NCI-H526 treated with DMSO at 0.1 percent for 48 hours (cell line): Measurements from ENCODE around the gene SECTM1.

ENCODE experiments used
- DNase-seq: peaks from one replicate; lab custom pipeline; 2025; lab: John Stamatoyannopoulos, UW

Gene SECTM1

DNA sequence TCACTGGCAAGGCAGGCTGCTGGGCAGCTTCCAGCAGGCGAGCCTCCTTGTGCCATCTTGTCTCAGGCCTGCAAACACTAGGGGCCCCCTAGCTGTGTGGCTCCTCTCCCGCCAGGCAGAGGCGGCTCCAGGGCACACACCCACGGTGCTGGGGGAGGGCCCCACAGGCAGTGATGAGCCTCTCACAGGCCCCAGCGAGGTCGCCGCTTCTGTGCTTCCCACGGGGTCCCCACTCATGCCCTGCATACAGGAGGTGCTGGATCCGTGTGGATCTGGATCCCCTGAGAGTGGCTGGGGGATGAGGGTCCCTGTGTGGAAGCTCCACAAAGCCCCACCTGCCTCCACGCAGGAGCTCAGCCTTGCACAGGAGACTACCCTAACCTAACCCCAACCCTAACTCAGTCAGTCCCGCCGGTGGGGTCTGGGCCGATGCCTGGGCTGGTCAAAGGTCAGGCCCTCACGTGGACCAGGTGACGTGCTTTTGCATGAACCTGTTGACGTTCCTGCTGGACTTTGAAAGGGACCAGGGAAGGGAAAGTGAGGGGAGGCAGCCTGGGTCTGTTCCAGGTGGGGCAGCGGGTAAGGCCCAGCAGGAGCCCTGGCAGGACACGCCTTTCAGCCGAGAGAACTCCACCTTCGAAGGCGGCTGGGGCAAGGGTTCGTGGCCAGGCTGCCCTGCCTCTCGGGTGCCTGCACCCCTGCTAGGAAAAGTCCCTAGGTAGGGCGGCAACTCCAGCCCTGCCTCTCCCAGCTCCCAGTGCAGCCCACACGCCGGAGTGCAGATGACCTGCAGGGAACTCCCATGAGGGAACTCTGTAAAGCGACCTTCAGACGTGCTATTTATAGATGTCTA is 5.2 kb downstream of the SECTM1 start:
- no peak for DNase-seq

DNA sequence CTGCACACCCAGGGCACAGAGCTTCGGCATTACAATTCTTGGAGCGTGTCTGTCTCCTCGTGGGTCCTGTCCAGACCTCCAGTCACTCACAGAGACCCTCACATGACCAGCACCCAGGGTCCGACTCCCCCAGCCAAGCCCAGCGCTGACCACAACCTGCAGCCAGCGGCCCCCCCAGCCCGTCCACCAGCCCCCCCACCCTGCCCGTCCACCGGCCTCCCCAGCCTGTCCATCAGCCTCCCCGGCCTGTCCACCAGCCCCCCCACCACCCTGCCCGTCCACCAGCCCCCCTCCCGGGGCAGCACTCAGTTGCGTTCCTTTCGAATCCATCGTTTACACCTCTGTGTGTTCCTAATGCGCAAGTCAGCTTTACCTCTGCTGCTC is 5.8 kb downstream of the SECTM1 start:
- DNase-seq = no peak

DNA sequence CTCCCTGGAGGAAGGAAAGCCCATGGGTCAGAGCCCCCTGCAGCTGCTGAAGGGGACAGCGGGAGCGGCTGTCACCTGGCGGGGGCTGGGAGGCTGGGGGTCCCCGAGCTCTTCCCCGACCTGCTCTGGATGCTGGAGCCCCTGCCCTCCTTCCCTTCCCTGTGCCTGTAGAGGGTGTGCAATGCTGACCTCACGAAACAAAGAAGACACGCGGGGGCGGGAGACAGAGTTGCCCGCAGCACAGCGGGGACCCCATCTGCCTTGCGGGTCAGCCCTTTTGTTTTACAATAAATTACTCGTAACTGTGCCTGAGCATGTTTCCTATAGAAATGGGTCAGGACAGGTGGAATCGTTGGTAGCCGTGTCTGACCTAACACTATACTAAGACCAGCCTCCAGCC is 6.3 kb downstream of the SECTM1 start:
- DNase-seq = no peak

DNA sequence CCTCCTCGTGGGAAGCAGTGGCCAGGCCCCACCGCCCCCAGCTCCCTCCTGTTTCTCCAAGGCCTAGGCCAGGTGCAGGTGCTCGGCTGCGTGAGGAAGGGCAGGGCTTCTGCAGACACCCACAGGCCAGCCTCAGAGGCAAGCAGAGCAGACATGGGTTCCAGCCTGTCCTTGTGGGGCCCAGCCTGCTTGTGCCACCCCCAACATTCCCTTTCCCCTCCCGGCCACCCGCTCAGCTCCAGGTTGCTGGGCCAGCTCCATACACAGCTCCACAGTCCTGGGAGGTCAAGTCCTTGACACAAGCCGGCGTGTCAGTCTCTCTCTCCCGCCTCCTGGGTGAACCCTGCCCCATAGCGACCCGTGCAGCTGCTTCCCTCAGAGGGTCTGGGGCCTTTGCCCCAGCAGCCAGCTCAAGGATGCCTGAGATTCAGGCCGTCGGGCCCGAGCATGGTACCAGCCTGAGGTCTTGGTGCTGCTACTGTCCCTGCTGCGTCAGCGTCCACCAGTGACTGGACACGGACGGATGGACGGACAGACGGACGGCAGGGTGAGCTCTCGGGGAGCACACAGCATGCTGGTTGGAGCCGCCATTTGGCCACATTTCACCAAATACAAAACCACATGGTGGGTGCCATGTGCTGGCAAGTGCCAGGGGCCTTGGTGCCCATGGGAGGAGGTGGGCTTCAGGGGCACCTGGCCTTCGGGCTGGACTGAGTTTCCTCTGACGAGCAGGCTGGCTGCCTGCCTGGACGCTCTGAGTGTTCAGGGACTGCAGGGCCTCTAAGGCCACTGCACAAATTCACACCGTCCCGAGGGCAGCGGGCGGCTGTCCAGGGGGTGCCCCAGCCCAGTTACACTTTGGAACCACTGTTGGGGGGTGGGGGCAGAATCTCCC is 8.0 kb downstream of the SECTM1 start:
- DNase-seq = no peak

DNA sequence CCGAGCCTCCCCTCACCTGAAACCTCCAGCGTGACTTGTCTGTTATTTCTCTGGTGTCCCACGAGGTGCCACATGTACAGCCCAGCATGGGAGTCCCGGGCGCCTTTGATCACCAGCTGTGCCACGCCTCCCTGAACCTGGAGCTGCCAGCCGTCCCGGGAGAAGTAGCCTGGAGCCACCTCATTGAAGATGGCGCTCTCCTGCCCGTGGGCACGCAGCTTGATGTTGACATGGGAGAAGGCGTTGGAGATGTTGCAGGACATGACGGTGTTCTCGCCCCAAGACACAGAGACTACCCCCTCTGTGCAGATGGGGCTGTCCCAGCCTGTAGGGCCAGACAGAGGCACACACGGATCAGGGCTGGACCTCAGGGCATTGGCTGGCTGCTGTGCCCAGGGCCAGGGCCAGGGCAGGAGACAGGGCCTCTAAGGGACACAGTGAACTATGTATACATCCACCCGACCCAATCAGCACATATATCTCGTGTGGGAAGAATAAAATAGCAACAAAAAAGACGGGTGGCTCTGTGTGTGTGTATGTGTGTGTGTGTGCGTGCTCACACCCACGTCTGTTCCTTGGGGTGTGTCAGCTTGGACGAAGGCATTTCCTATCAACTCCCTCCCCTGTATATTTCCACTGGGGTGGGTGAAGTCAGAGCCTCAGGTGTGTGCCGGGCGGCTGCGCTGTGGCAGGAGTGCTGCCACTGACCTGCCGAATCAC is 8.8 kb downstream of the SECTM1 start:
- no peak for DNase-seq

DNA sequence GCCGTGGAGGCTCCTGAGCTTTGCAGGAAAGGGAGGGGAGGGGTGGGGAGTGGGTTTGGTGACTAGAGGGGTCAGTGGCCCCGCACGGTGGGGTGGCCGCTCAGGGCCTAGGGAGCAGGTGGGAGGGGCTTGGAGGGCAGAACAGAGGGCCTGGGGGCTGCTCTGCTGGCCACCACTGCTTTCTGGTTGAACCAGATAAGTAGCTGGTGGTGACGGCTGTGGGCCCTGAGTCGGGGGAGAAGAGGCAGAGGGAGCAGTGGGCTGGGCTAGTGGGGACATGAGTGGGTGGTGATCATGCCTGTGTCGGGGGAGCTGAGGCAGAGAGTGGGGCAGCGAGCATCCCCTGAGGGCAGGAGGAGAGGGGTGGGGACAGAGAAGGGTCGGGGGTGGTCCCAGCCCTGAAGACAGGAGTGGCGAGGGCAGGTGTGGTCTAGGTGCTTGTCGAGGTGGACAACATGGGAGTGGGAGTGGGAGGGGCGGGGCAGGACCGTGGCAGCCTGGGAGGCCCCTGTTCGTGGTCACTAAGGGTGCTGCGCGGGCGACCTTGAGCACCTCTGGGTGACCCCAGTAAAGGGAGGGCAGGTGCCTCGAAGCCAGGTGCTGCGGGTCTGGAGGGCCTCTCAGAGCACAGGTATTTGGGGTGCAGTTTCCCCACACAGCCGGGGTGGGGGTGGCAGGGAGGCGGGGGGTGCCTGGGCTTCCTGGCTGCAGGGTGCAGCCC is 9.9 kb downstream of the SECTM1 start:
- DNase-seq = no peak

DNA sequence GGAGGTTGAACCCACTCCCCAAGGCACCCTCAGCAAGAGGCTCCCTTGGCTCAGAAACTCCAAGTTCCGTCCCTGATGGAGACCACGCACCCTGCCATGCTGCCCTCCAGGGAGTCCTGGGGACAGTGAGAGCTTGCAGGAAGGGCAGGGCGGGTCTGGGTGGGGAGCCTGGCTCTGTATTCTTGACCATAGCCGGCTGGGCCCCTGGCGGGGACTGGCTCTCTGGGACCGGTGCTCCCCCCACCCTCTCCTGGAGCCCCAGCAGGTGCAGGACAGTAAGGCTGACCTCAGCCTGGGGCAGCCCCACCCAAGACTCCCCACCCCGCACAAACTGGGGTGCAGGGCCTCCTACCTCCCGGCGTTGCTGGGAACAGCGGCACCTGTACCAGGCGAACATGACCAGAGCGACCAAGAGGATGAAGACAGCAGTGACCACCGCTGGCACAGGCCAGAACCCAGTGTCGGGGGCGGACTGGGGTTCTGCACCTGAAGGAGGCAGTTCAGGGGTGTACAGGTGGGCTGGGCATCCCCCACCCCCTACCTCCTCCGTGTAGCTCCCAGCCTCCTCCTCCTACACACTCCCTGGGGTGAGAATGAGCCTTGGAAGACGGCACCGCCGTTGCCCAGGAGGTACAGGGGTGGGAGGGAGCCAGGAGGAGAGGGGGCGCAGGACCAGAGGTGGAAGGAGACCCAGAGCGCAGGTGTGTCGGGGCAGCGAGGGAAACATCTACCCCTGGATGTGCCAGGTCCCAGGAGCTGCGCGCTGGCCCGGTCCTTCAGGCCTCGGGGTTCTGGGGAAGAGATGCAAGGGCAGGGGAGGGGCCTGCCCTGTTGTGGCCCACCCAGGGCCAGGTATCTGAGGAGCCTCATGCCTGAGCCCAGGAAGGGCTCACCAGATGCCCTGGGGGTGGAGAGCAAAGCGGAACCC is 10.8 kb downstream of the SECTM1 start:
- DNase-seq = no peak

DNA sequence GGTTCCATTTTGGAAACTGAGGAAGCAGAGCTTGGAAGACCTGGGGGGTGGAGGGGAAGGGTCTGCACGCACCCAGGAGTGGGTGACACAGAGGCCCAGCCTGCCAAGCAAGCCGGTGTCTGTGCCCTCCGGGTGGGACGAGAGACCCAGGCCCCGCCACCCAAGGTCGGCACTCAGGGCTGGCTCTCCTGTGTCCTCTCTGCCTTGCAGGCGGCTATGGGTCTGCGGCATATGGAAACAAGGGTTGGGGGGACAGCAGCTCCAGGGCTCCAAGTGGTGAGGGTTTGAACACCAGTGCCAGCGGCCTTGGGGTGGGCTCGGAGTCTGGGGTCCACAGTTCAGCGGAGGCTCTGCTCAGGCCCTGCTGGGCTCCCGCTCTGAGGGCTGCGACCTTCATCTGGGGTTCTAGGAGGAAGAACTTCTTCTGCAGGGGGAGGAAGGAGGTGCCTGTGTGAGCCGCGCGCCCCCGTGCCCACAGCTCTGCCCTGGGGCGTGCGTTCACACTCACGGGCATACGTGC is 11.6 kb downstream of the SECTM1 start:
- no peak for DNase-seq

DNA sequence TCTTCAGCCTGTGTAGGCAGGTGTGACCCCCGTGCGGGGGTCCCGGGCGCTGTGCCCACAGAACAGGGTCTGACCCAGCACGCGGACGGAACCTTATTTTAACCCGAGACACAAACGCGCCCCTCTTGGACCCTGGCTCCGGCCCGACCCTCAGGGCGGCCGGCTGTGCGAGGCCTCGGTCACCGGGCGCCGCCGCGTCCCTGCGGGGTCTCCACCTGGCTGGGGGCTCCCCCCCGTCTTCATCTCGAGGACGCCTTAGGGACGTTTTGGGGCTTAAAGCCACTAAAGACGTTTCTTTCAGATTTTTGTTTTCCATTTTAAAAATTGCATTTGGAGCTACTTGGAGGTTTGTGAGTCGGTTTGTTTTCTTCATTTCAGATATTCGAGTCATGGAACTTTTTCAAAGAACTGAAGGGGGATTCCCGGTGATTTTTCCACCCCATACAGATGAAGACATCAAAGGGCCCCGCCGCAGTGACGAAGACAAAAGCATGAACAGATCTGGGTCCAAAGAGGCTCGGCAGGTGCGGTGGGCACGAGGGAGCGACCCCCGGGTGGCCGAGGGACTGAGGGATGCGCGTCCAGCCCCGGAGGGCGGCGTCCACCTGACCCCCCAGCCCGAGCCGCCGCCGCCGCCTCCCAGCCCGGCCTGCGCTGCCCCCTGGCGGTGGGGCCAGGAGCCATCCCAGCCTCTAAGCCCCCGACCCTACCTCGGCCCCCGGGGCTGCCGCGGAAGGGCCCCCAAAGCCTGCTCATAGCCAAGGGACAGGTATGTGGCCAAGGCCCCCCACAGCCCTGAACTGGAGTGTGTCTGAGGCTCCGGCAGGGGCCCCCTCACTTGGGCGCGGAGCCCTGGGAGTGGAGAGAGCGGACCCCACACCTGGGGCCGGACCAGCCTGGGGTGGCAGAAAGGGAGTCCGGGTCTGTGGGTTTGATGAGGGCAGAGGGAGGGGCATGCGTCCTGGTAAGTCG is 12.3 kb downstream of the SECTM1 start:
- DNase-seq = no peak

DNA sequence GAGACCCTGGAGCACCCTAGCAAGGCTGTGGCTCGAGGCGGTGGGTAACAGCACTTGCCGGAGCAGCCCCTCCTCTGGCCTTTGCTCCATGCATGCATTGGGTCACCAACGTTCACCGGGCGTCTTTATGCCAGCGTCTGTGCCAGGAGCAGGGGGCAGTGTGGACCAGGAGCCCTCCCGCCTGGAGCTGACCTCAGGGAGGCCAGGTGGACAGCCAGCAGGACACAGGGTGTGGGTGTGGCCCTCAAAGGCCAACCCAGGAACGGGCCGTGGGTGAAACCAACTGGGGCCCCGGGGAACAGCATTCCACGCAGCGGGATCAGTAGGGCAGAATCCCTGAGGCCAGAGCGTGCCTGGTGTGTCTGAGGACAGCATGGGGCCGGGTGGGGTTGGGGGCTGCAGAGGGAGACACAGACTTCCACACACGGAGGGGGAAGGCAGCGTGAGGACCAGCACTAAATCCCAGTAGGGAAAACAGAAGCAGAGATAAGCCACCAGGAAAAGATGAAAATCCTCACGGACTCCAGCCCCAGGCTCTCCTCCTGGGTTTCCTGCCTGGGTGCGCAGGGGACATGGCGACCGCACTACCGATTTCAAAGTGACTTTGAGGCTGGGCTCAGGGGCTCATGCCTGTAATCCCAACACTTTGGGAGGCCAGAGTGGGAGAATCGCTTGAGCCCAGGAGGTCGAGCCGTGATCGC is 13.3 kb downstream of the SECTM1 start:
- DNase-seq = no peak

DNA sequence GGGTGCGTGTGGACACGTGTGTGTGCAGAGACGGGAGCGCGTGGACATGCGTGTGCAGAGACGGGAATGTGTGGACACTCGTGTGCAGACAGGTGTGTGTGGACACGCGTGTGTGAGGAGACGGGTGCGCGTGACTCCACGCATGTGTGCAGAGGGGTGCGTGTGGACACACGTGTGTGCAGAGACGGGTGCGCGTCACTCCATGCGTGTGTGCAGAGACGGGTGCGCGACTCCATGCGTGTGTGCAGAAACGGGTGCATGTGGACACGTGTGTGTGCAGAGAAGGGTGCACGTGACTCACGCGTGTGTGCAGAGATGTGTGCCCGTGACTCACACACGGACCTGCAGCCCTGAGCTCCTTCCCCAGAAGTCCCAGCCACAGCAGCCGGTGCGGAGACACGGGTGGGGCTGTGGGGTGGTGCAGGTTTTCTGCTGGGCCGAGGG is 13.9 kb downstream of the SECTM1 start:
- no peak for DNase-seq

DNA sequence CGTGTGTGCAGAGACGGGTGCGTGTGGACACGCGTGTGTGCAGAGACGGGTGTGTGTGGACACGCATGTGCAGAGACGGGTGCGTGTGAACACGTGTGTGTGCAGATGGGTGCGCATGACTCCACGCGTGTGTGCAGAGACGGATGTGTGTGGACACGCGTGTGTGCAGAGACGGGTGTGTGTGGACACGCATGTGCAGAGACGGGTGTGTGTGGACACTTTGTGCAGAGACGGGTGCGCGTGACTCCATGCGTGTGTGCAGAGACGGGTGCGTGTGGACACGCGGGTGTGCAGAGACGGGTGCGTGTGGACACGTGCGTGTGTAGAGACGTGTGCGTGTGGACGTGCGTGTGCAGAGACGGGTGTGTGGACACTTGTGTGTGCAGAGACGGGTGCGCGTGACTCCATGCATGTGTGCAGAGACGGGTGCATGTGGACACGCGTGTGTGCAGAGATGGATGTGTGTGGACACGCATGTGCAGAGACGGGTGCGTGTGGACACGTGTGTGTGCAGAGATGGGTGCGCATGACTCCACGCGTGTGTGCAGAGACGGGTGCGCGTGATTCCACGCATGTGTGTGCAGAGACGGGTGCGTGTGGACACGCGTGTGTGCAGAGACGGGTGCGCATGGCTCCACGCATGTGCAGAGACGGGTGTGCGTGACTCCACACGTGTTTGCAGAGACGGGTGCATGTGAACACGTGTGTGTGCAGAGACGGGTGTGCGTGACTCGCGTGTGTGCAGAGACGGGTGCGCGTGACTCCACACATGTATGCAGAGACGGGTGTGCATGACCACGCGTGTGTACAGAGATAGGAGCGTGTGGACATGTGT is 14.6 kb downstream of the SECTM1 start:
- no peak for DNase-seq

DNA sequence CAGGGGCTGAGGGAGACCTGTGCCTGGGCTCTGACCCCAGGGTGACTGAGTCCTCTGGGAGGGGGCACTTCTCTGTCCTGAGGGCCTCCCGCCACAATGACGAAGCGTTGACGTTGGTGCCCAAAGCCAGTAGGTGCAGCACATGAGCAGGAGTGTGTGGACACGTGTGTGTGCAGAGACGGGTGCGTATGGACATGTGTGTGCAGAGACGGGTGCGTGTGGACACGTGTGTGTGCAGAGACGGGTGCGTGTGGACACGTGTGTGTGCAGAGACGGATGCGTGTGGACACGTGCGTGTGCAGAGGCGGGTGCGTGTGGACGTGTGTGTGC is 15.4 kb downstream of the SECTM1 start:
- DNase-seq = no peak

DNA sequence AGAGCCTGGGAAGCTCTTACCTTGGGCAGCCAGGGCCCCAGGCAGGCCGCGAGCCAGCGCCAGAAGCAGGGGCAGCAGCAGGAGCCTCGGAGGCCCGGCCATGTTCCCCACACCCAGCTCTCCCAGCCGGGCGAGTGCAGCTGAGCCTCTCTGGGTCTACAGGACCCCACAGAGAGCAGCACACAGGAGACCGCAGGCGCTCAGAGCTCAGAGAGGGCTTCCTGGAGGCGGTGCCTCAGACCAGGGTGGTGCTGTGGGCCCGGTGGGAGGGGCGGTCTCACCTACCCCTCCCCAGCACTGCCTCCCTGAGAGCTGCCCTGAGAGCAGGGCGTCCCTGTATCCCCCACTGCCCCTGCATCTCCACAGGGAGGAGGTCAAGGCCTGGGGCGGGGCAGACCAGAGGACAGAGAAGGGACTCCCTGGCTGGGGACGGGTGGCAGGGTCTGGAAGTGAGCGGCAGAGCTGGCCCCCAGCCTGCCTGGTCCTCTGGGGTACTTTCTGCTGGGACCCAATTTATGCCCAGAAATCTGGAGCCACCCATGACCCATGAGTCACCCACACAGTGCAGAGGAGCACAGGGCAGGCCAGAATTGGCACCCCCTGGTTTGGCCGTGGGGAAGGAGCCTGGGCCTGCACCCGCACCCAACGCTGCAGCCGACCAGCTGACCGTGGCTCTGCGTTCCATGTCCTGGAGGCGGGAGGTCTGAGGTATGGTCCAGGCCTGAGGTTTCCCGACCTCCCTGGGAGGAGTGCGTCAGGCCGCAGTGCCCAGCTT is 16.0 kb downstream of the SECTM1 start, which contains the start of gene CD7:
Gene CD7, minus strand, starts transcription at position 215 of the 775 bp plus-strand sequence. Its CDS starts 113 bp downstream, at position 102.
- no peak for DNase-seq

DNA sequence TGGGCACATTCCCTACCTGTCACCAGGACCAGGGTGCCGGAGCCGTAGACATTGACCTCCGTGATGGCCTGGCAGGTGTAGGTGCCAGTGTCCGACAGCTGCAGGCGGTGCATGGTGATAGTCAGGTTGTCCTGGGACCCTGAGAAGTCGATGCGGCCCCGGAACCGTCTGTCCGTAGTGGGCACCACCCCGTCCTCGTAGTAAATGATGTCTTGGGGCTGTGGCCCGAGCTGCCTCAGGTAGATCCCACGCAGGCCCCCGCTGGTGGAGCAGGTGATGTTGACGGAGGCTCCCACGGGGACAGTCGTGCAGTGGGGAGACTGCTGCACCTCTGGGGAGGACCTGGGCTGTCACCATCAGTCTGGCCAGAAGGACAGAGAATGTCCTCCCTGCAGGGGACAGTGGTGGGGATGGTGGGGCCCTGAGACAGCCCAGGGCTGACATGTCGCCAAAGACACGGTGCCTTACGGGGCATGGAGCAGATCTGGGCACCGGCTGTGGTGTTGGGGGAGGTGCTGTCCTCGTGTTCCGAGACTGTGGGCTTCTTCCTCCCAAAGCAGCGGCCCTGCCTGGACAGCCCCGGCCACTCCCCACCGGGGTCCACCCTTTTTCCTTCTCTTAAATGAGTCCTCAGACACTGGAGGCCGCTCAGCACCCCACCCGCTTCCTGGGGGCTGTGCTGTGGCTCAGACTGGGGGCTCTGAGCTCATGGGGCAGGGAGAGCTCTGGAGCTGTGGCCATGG is 16.7 kb downstream of the SECTM1 start:
- DNase-seq = no peak

DNA sequence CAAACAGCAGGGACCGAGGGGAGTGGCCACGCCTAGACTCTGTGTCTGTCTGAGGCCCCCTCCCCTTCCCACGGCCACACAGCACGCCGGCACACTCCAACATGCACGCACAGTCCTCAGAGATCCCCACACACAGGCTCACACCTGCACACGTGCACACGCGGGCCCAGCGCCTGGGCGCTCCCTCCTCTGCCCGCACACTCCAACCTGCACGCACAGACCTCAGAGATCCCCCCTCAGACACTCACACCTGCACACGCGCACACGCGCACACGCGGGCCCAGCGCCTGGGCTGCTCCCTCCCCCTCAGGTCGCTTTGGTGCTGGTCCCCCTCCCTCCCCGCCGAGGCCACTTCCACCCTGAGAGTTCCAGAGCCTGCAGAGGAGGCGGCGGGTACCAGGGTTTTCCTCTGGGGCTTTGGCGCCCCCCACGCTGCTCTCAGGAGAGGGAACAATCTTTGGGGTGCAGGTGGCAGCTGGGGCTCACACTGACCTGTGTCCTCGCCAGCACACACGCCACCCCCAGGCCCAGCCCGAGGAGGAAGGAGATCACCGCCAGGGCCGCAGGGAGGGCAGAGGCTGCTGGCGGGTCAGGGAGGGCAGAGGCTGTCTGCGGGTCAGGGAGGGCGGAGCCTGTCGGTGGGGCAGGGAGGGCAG is 17.7 kb downstream of the SECTM1 start:
- no peak for DNase-seq
